ENCODE results near the gene HECTD4.

DNA sequence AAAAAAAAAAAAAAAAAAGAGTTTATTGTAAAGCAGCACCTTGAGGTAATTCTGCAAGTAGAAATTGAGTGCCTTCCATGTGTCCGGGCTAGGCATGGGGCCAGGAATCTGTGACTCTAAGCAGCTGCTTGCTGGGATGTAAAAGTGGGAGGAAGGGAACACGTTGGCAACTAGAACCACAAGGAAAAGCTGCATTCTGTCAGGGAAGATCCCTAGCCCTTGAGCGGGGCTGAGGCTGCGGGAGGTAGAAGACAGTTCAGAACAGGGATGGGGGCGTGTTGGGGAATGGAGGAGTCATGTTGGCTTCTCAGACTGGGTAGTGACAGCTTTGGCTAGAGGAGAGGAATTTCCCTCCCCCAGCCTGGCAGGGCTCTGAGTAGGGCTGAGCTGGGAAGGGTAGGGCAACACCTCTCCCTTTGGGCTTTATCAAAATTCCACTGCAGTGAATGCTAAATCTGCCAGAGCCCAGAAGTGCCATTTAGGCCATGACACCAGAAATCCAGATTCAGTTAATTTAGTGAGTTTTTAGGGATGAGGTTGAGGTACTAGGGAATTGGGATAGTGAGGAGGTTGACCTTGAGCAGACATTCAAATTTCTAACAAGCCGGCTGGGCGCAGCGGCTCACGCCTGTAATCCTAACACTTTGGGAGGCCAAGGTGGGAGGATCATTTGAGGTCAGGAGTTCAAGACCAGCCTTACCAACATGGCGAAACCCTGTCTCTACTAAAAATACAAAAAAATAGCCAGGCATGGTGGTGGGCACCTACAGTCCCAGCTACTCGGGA lies 260.3 kb downstream of the HECTD4 start:
- TF ChIP-seq, protein P1, sequence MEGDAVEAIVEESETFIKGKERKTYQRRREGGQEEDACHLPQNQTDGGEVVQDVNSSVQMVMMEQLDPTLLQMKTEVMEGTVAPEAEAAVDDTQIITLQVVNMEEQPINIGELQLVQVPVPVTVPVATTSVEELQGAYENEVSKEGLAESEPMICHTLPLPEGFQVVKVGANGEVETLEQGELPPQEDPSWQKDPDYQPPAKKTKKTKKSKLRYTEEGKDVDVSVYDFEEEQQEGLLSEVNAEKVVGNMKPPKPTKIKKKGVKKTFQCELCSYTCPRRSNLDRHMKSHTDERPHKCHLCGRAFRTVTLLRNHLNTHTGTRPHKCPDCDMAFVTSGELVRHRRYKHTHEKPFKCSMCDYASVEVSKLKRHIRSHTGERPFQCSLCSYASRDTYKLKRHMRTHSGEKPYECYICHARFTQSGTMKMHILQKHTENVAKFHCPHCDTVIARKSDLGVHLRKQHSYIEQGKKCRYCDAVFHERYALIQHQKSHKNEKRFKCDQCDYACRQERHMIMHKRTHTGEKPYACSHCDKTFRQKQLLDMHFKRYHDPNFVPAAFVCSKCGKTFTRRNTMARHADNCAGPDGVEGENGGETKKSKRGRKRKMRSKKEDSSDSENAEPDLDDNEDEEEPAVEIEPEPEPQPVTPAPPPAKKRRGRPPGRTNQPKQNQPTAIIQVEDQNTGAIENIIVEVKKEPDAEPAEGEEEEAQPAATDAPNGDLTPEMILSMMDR (conservative IDR thresholded peaks at IDR 0.05): no peak
- no peak for TF ChIP-seq EZH2 (IDR thresholded peaks at IDR 0.05; ENCODE audit: low read depth)

Data from PC-9 (cell line).